Thyroid gland (tissue), 4 donors: Measurements from ENCODE around the gene CTDSP1.

Experiments
- CTCF ChIP-seq, 6 experiments: fragments of 200-600 bp in 3 of 6; fragments of 450-650 bp in 3 of 6; sonication (generic) in 3 of 6; IDR thresholded peaks; one replicate each; pipeline ENCODE4 v1.5.1; 2016 to 2019; ENCODE audit warnings: antibody characterized with exemption in 6 of 6, mild to moderate bottlenecking in 2 of 6, inconsistent platforms in 1 of 6, moderate library complexity in 1 of 6
- POLR2A ChIP-seq, 2 donors: fragments of 450-650 bp; IDR thresholded peaks; one replicate each; pipeline ENCODE4 v1.6.1; 2017; ENCODE audit warnings: antibody characterized with exemption in 2 of 2, mild to moderate bottlenecking in 2 of 2, moderate library complexity in 1 of 2

- TF ChIP-seq CTCF (IDR thresholded peaks at IDR 0.05) (no peak), POLR2A (IDR thresholded peaks at IDR 0.05) (no peak)
Observed at GRCh38 chr2:218368150-218368528, 31.5 kb upstream of the CTDSP1 start.
